ENCODE measurements around the gene KATNB1.

DNA sequence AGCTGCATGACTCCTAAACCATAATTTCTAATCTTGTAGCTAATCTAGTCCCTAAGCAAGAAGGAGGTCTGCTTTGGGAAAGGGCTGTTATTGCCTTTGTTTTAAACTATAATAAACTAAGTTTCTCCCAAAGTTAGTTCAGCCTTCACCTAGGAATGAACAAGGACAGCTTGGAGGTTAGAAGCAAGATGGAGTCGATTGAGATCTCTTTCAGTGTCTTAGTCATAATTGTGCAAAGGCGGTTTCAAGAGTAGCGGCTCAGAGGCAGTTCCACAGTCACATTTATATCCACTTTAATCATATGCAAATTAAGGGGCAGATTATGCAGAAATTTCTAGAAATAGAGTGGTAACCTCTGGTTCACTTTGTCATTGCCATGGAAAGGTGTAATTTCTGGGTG, 23.6 kb upstream of the KATNB1 start:
- TF ChIP-seq POLR2A (IDR thresholded peaks at IDR 0.05) (no peak), POLR2AphosphoS5 (IDR thresholded peaks at IDR 0.05) (no peak), EP300 (IDR thresholded peaks at IDR 0.05) (no peak)
- TF ChIP-seq, protein P1, sequence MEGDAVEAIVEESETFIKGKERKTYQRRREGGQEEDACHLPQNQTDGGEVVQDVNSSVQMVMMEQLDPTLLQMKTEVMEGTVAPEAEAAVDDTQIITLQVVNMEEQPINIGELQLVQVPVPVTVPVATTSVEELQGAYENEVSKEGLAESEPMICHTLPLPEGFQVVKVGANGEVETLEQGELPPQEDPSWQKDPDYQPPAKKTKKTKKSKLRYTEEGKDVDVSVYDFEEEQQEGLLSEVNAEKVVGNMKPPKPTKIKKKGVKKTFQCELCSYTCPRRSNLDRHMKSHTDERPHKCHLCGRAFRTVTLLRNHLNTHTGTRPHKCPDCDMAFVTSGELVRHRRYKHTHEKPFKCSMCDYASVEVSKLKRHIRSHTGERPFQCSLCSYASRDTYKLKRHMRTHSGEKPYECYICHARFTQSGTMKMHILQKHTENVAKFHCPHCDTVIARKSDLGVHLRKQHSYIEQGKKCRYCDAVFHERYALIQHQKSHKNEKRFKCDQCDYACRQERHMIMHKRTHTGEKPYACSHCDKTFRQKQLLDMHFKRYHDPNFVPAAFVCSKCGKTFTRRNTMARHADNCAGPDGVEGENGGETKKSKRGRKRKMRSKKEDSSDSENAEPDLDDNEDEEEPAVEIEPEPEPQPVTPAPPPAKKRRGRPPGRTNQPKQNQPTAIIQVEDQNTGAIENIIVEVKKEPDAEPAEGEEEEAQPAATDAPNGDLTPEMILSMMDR (IDR thresholded peaks at IDR 0.05) = no peak
